Esophagus squamous epithelium (tissue), 5 donors: ENCODE results near the gene PCDH9. TPM values are rescaled to one million over a fixed set of nuclear protein-coding genes. Genes with fewer than 3 reads are reported as not detected.

Experiments
- DNase-seq: peaks from one replicate; lab custom pipeline; 2025; lab: John Stamatoyannopoulos, UW
- H3K27ac ChIP-seq, 4 donors: fragments of 200-600 bp; sonication (generic); one replicate each; pipeline ENCODE4 v1.5.1; 2016 to 2019; ENCODE audit warnings: mild to moderate bottlenecking in 1 of 4
- H3K27me3 ChIP-seq, 4 donors: fragments of 200-600 bp; sonication (generic); 1 replicate in 3 of 4; 2 replicates in 1 of 4; pipeline versions ENCODE4 v1.5.1 to v1.6.0; 2017 to 2021; ENCODE audit warnings: antibody characterized with exemption in 1 of 4
- H3K36me3 ChIP-seq, 3 donors: fragments of 200-600 bp; sonication (generic); one replicate each; pipeline ENCODE4 v1.5.1; 2016 to 2019
- H3K4me1 ChIP-seq, 3 donors: fragments of 200-600 bp; sonication (generic); one replicate each; pipeline ENCODE4 v1.5.1; 2017 to 2019
- H3K4me3 ChIP-seq, 4 donors: fragments of 200-600 bp; sonication (generic); 1 replicate in 3 of 4; 2 replicates in 1 of 4; pipeline ENCODE4 v1.5.1; 2016 to 2019; ENCODE audit warnings: mild to moderate bottlenecking in 2 of 4, moderate library complexity in 1 of 4
- H3K9me3 ChIP-seq, 3 donors: fragments of 200-600 bp; sonication (generic); one replicate each; pipeline ENCODE4 v1.5.1; 2016 to 2019
- CTCF ChIP-seq, 6 experiments: fragments of 450-650 bp in 4 of 6; fragments of 200-600 bp in 2 of 6; sonication (generic) in 2 of 6; IDR thresholded peaks; one replicate each; pipeline ENCODE4 v1.5.1; 2016 to 2019; ENCODE audit warnings: antibody characterized with exemption in 6 of 6, mild to moderate bottlenecking in 4 of 6, moderate library complexity in 4 of 6
- POLR2A ChIP-seq, 4 donors: fragments of 450-650 bp; IDR thresholded peaks; one replicate each; pipeline ENCODE4 v1.6.1; 2017; ENCODE audit warnings: antibody characterized with exemption in 4 of 4, mild to moderate bottlenecking in 4 of 4, moderate library complexity in 3 of 4
- WGBS, 2 donors: methylation state at CpG; one replicate each; pipeline ENCODE4 v1.1.5; 2018; 5-methylcytosine and 5-hydroxymethylcytosine counted together
- intact Hi-C: fragments of 100-400 bp; cut with DNase I; formaldehyde crosslinking; loops from one replicate; pipeline ENCODE4 v1.15.0; 2022
- total RNA-seq, 4 donors: library from RNA; depleted of rRNA; stranded (reverse); fragments of >200 nt; gene quantifications; one replicate each; pipeline ENCODE4 v1.1.0, GENCODE V29; 2016
- donor health status: DM: yes; HTN: yes; CAD: no.

Gene PCDH9
- total RNA-seq, 4 donors from 2014 or later: 0.04 to 1.9 (median 0.45) TPM

GRCh38 chr13:67197704-67198103, 32.4 kb downstream of the PCDH9 start:
- no peaks in the 10 kb centered on the region for H3K27me3 ChIP-seq
- H3K36me3 ChIP-seq: no peaks in the 10 kb centered on the region
- no peak overlapping the region for H3K27ac ChIP-seq
- intact Hi-C loops: no loop called here
- no peak for DNase-seq
- no peaks in the 10 kb centered on the region for H3K4me1 ChIP-seq
- TF ChIP-seq POLR2A (IDR thresholded peaks at IDR 0.05) (no peak), CTCF (IDR thresholded peaks at IDR 0.05) (no peak)
- WGBS, 2 donors: 90 to 96% methylated on average over 1 of the region's 1 CpG
- H3K9me3 ChIP-seq: no peaks in the 10 kb centered on the region
- no peak overlapping the region for H3K4me3 ChIP-seq

- Histone ChIP-seq H3K4me1 (no peaks in the 10 kb centered on the region), H3K27ac (no peak overlapping the region), H3K36me3 (no peaks in the 10 kb centered on the region), H3K9me3 (no peaks in the 10 kb centered on the region), H3K27me3 (no peaks in the 10 kb centered on the region), H3K4me3 (no peak overlapping the region)
- intact Hi-C loops: no loop called here
- no peak for DNase-seq
- no peak for TF ChIP-seq POLR2A (IDR thresholded peaks at IDR 0.05)
- TF ChIP-seq CTCF (IDR thresholded peaks at IDR 0.05): no peak
These were observed 36.2 kb downstream of the PCDH9 start for GRCh38 chr13:67193979-67194378.

- no peak for DNase-seq
- intact Hi-C loops: no loop called here
- Histone ChIP-seq H3K36me3 (no peaks in the 10 kb centered on the region), H3K27me3 (no peaks in the 10 kb centered on the region), H3K4me3 (no peak overlapping the region), H3K27ac (no peak overlapping the region), H3K4me1 (no peaks in the 10 kb centered on the region), H3K9me3 (no peaks in the 10 kb centered on the region)
- 76 to 85% methylated on average over 4 of the region's 4 CpGs for WGBS, 2 donors
- no peak for TF ChIP-seq POLR2A (IDR thresholded peaks at IDR 0.05)
- TF ChIP-seq CTCF (IDR thresholded peaks at IDR 0.05): no peak
These were observed 37.4 kb downstream of the PCDH9 start for GRCh38 chr13:67192751-67193150.

- H3K9me3 ChIP-seq: no peaks in the 10 kb centered on the region
- intact Hi-C loops: no loop called here
- no peak for TF ChIP-seq CTCF (IDR thresholded peaks at IDR 0.05)
- TF ChIP-seq POLR2A (IDR thresholded peaks at IDR 0.05): no peak
- no peaks in the 10 kb centered on the region for H3K4me1 ChIP-seq
- no peak overlapping the region for H3K27ac ChIP-seq
- no peaks in the 10 kb centered on the region for H3K36me3 ChIP-seq
- H3K27me3 ChIP-seq: no peaks in the 10 kb centered on the region
- WGBS, 2 donors: 55 to 67% methylated on average over 6 of the region's 6 CpGs
- no peak overlapping the region for H3K4me3 ChIP-seq
- DNase-seq: no peak
These were observed 43.1 kb downstream of the PCDH9 start for GRCh38 chr13:67186995-67187569.

- intact Hi-C loops: no loop called here
- Histone ChIP-seq H3K4me1 (no peaks in the 10 kb centered on the region), H3K4me3 (no peak overlapping the region), H3K36me3 (no peaks in the 10 kb centered on the region), H3K27ac (no peak overlapping the region), H3K9me3 (no peaks in the 10 kb centered on the region), H3K27me3 (no peaks in the 10 kb centered on the region)
- no peak for DNase-seq
- TF ChIP-seq CTCF (IDR thresholded peaks at IDR 0.05) (no peak), POLR2A (IDR thresholded peaks at IDR 0.05) (no peak)
- 77 to 85% methylated on average over 7 of the region's 7 CpGs for WGBS, 2 donors
These were observed 45.9 kb downstream of the PCDH9 start for GRCh38 chr13:67184247-67184646.
